ENCODE data around the gene PARVB. TPM values are rescaled to one million over a fixed set of nuclear protein-coding genes. Genes with fewer than 3 reads are reported as not detected.

Gene PARVB
- polyA plus RNA-seq, 1 donor (not counting 4 experiments of a cell fraction or from before 2014, with no cell fraction given), result 10.5 TPM

GRCh38 chr22:44088976-44089570, 65.0 kb downstream of the PARVB start:
- Histone ChIP-seq H3K36me3 (ENCODE audit: control insufficient read depth in 2 of 2, extremely low read depth in 1 of 2, insufficient read depth in 2 of 2, low read length in 2 of 2) (no peaks in the 10 kb centered on the region), H3K4me2 (ENCODE audit: control insufficient read depth, extremely low read depth, insufficient read depth, low read depth, low read length) (peak overlapping the region; percentile 30), H2AFZ (ENCODE audit: control insufficient read depth, low read length) (no peak overlapping the region), H3K79me2 (ENCODE audit: control insufficient read depth, insufficient read depth, low read length) (no peaks in the 10 kb centered on the region), H3K9me1 (ENCODE audit: control insufficient read depth, extremely low read depth, insufficient read depth, low read length) (no peaks in the 10 kb centered on the region), H3K4me1 (ENCODE audit: control insufficient read depth, extremely low read depth, insufficient read depth, low read length) (peaks cover 10% of the 10 kb centered on the region), H3K9me3 (ENCODE audit: control insufficient read depth, low read depth, low read length) (no peaks in the 10 kb centered on the region), H3K27me3 (ENCODE audit: control insufficient read depth, extremely low read depth, insufficient read depth, low read length) (peaks cover 23% of the 10 kb centered on the region), H3K9ac (ENCODE audit: control insufficient read depth, extremely low read depth, insufficient read depth, low read length) (no peak overlapping the region), H3K4me3 (ENCODE audit: control insufficient read depth in 2 of 3, extremely low read depth in 1 of 3, insufficient read depth in 2 of 3, low read depth in 1 of 3, low read length in 3 of 3) (no peak overlapping the region), H4K20me1 (ENCODE audit: control insufficient read depth, extremely low read depth, insufficient read depth, low read length) (no peaks in the 10 kb centered on the region), H3K27ac (ENCODE audit: control insufficient read depth, insufficient read depth, low read length) (no peak overlapping the region)
- DNase-seq (ENCODE audit: low read depth, low spot score) (peak; percentile 40), FAIRE-seq (peak; percentile 17)
- no peak for TF ChIP-seq EZH2 (IDR thresholded peaks at IDR 0.05; ENCODE audit: low read length)
- TF ChIP-seq CTCF (optimal IDR thresholded peaks at IDR 0.05 in 1 of 3, IDR thresholded peaks at IDR 0.05 in 1 of 3, conservative IDR thresholded peaks at IDR 0.05 in 1 of 3; ENCODE audit: extremely low read depth in 1 of 3, insufficient read depth in 2 of 3, low read length in 3 of 3), result no peak
- dilution Hi-C loops (cut with MboI; ENCODE audit: extremely low pct_ligation_motif_present, low sequenced_read_pairs), result no loop called here

- Histone ChIP-seq H3K27me3 (ENCODE audit: control insufficient read depth, extremely low read depth, insufficient read depth, low read length) (peaks cover 23% of the 10 kb centered on the region), H3K4me2 (ENCODE audit: control insufficient read depth, extremely low read depth, insufficient read depth, low read depth, low read length) (no peak overlapping the region), H3K9ac (ENCODE audit: control insufficient read depth, extremely low read depth, insufficient read depth, low read length) (no peak overlapping the region), H3K79me2 (ENCODE audit: control insufficient read depth, insufficient read depth, low read length) (no peaks in the 10 kb centered on the region), H3K9me3 (ENCODE audit: control insufficient read depth, low read depth, low read length) (no peaks in the 10 kb centered on the region), H3K4me3 (ENCODE audit: control insufficient read depth in 2 of 3, extremely low read depth in 1 of 3, insufficient read depth in 2 of 3, low read depth in 1 of 3, low read length in 3 of 3) (no peak overlapping the region), H3K9me1 (ENCODE audit: control insufficient read depth, extremely low read depth, insufficient read depth, low read length) (no peaks in the 10 kb centered on the region), H3K36me3 (ENCODE audit: control insufficient read depth in 2 of 2, extremely low read depth in 1 of 2, insufficient read depth in 2 of 2, low read length in 2 of 2) (no peaks in the 10 kb centered on the region), H4K20me1 (ENCODE audit: control insufficient read depth, extremely low read depth, insufficient read depth, low read length) (no peaks in the 10 kb centered on the region), H2AFZ (ENCODE audit: control insufficient read depth, low read length) (no peak overlapping the region), H3K4me1 (ENCODE audit: control insufficient read depth, extremely low read depth, insufficient read depth, low read length) (peaks cover 10% of the 10 kb centered on the region), H3K27ac (ENCODE audit: control insufficient read depth, insufficient read depth, low read length) (no peak overlapping the region)
- TF ChIP-seq CTCF (optimal IDR thresholded peaks at IDR 0.05 in 1 of 3, IDR thresholded peaks at IDR 0.05 in 1 of 3, conservative IDR thresholded peaks at IDR 0.05 in 1 of 3; ENCODE audit: extremely low read depth in 1 of 3, insufficient read depth in 2 of 3, low read length in 3 of 3) (no peak), EZH2 (IDR thresholded peaks at IDR 0.05; ENCODE audit: low read length) (no peak)
- no peak for FAIRE-seq
- no peak for DNase-seq (ENCODE audit: low read depth, low spot score)
- dilution Hi-C loops (cut with MboI; ENCODE audit: extremely low pct_ligation_motif_present, low sequenced_read_pairs), result no loop called here
Measured at GRCh38 chr22:44089717-44090570, 65.8 kb downstream of the PARVB start.
